Activated CD8-positive, alpha-beta memory T cell treated with anti-CD3 and anti-CD28 coated beads, Interleukin-2, amount 50 U/mL, for 48 hours (primary cell): Measurements from ENCODE around the gene ACSF2.
"Not testable (repeated sequence)": the region's sequence is repeated elsewhere in the genome, so short reads cannot be mapped to it uniquely, and the experiment has no call there.

Experiments
- DNase-seq: peaks from one replicate; pipeline ENCODE4 v3.0.0-alpha.2; 2020

ACSF2 gene

GRCh38 chr17:50412188-50412732 is 13.8 kb upstream of the ACSF2 start:
- no peak for DNase-seq

- no peak for DNase-seq
Observed at GRCh38 chr17:50414808-50415207, 11.2 kb upstream of the ACSF2 start.

GRCh38 chr17:50419577-50419976 is 6.4 kb upstream of the ACSF2 start:
- DNase-seq = not testable (repeated sequence)

- DNase-seq = no peak
Observed at GRCh38 chr17:50420419-50421112, 5.5 kb upstream of the ACSF2 start.

- no peak for DNase-seq
Observed at GRCh38 chr17:50421308-50422051, 4.5 kb upstream of the ACSF2 start.

- DNase-seq = no peak
Observed at GRCh38 chr17:50422738-50423137, 3.3 kb upstream of the ACSF2 start.

- DNase-seq = no peak
Observed at GRCh38 chr17:50423553-50424159, 2.4 kb upstream of the ACSF2 start.

- DNase-seq = no peak
Observed at GRCh38 chr17:50424246-50424995, 1.6 kb upstream of the ACSF2 start.

GRCh38 chr17:50424996-50425681 is 879 bp upstream of the ACSF2 start:
- peak; percentile 53 for DNase-seq

- DNase-seq = no peak
Observed at GRCh38 chr17:50426472-50426782, 409 bp downstream of the ACSF2 start.

GRCh38 chr17:50426814-50427787 is 1.1 kb downstream of the ACSF2 start:
- DNase-seq = peak; percentile 60

- not testable (repeated sequence) for DNase-seq
Observed at GRCh38 chr17:50428126-50428525, 2.1 kb downstream of the ACSF2 start.

GRCh38 chr17:50428831-50429424 is 2.9 kb downstream of the ACSF2 start:
- no peak for DNase-seq

- no peak for DNase-seq
Observed at GRCh38 chr17:50429793-50430192, 3.8 kb downstream of the ACSF2 start.

- no peak for DNase-seq
Observed at GRCh38 chr17:50430821-50431618, 5.0 kb downstream of the ACSF2 start.

GRCh38 chr17:50432125-50432762 is 6.2 kb downstream of the ACSF2 start:
- no peak for DNase-seq

- DNase-seq = no peak
Observed at GRCh38 chr17:50437409-50437808, 11.4 kb downstream of the ACSF2 start.

GRCh38 chr17:50439008-50439407 is 13.0 kb downstream of the ACSF2 start:
- no peak for DNase-seq

GRCh38 chr17:50440172-50440837 is 14.3 kb downstream of the ACSF2 start:
- no peak for DNase-seq
